Activated CD4-positive, alpha-beta memory T cell treated with anti-CD3 and anti-CD28 coated beads, Interleukin-2, amount 10 ng/mL, durations not matched to agents 7 days and 5 days (primary cell): ENCODE results near the gene NHLRC2. TPM values are rescaled to one million over a fixed set of nuclear protein-coding genes. Genes with fewer than 3 reads are reported as not detected.

Experiments used
- CTCF ChIA-PET: fragments of 350-600 bp; sonication (Branson Sonifier 250); formaldehyde crosslinking; loops from one replicate; lab custom pipeline; 2021; ENCODE audit warnings: antibody characterized with exemption, inconsistent platforms; lab: Charles Lee
- POLR2A ChIA-PET: fragments of 350-600 bp; sonication (Branson Sonifier 250); formaldehyde crosslinking; loops from one replicate; lab custom pipeline; 2021; ENCODE audit warnings: antibody characterized with exemption; lab: Charles Lee
- DNase-seq: peaks from one replicate; pipeline ENCODE4 v3.0.0-alpha.2; 2020
- H3K27ac Mint-ChIP-seq: one replicate; pipeline ENCODE4 v1.8.0; 2021; ENCODE audit warnings: mild to moderate bottlenecking, mixed read lengths
- H3K27me3 Mint-ChIP-seq: one replicate; pipeline ENCODE4 v1.8.0; 2021; ENCODE audit warnings: mixed read lengths
- H3K36me3 Mint-ChIP-seq: one replicate; pipeline ENCODE4 v1.8.0; 2021; ENCODE audit warnings: low read depth, mixed read lengths
- H3K4me1 Mint-ChIP-seq: one replicate; pipeline ENCODE4 v1.8.0; 2021; ENCODE audit warnings: mixed read lengths
- H3K4me3 Mint-ChIP-seq: one replicate; pipeline ENCODE4 v1.8.0; 2021; ENCODE audit warnings: mild to moderate bottlenecking, mixed read lengths
- H3K9me3 Mint-ChIP-seq: one replicate; pipeline ENCODE4 v1.8.0; 2021; ENCODE audit warnings: mixed read lengths
- total RNA-seq, 2 experiments: library from RNA; stranded (reverse); gene quantifications; one replicate each; pipeline ENCODE4 v1.2.3, GENCODE V29; 2021

The NHLRC2 gene
- total RNA-seq, 2 experiments from 2014 or later: 29.5 to 29.9 TPM

- no peak overlapping the region for H3K27ac Mint-ChIP-seq
- H3K9me3 Mint-ChIP-seq: peaks cover 9% of the 10 kb centered on the region
- no peak for DNase-seq
- H3K27me3 Mint-ChIP-seq: no peaks in the 10 kb centered on the region
- no peak overlapping the region for H3K4me3 Mint-ChIP-seq
- peaks cover 54% of the 10 kb centered on the region for H3K36me3 Mint-ChIP-seq
- POLR2A ChIA-PET: no interaction called here
- CTCF ChIA-PET: no interaction called here
- peaks cover 9% of the 10 kb centered on the region for H3K4me1 Mint-ChIP-seq
Observed at GRCh38 chr10:113867904-113868303, 13.4 kb downstream of the NHLRC2 start.

GRCh38 chr10:113869789-113870188, 15.3 kb downstream of the NHLRC2 start:
- ChIA-PET CTCF (interaction anchor here (0.6 kb wide), 1 partner anchor 362 kb away, joined by 5 read pairs; no protein-coding TSS in a partner anchor), POLR2A (no interaction called here)
- Mint-ChIP-seq H3K9me3 (peaks cover 5% of the 10 kb centered on the region), H3K36me3 (peaks cover 46% of the 10 kb centered on the region), H3K27ac (no peak overlapping the region), H3K4me1 (peaks cover 9% of the 10 kb centered on the region), H3K4me3 (no peak overlapping the region), H3K27me3 (no peaks in the 10 kb centered on the region)
- no peak for DNase-seq

GRCh38 chr10:113872139-113873030, 17.9 kb downstream of the NHLRC2 start:
- H3K27ac Mint-ChIP-seq: no peak overlapping the region
- H3K9me3 Mint-ChIP-seq: peaks cover 5% of the 10 kb centered on the region
- H3K4me3 Mint-ChIP-seq: no peak overlapping the region
- ChIA-PET CTCF (interaction anchor here (0.7 to 2.2 kb wide), 3 partner anchors 11 to 208 kb away, joined by 3 to 7 read pairs (median 5); no protein-coding TSS in a partner anchor), POLR2A (interaction anchor here (0.7 to 1.1 kb wide), 2 partner anchors 10 to 13 kb away, joined by 3 read pairs; no protein-coding TSS in a partner anchor)
- H3K36me3 Mint-ChIP-seq: peaks cover 49% of the 10 kb centered on the region
- no peaks in the 10 kb centered on the region for H3K27me3 Mint-ChIP-seq
- DNase-seq: no peak
- H3K4me1 Mint-ChIP-seq: peaks cover 4% of the 10 kb centered on the region

DNA sequence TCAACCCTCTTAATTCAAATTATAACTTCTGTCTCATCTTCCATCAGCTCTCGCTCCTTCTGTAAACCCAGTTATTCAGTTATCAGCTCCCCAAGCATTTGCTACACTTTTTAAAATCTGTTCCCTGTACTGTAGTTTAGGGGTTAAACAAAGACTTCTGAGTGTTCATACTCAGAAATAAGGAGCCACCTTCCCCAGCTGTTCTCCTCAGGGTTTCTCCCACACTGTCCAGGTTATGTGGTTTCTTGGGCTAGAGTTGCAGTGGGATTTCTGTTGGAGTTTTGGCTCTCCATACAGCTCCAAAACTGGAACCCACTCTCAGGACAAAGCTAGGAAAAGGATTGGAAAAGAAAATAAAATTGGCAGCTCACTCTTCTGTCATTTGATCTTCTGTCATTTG, 20.8 kb downstream of the NHLRC2 start:
- no peak overlapping the region for H3K27ac Mint-ChIP-seq

GRCh38 chr10:113876461-113876860, 22.0 kb downstream of the NHLRC2 start:
- no peak for DNase-seq
- Mint-ChIP-seq H3K36me3 (peaks cover 52% of the 10 kb centered on the region), H3K27me3 (no peaks in the 10 kb centered on the region), H3K4me1 (peaks cover 3% of the 10 kb centered on the region), H3K4me3 (no peak overlapping the region), H3K27ac (no peak overlapping the region), H3K9me3 (peaks cover 5% of the 10 kb centered on the region)
- ChIA-PET POLR2A (no interaction called here), CTCF (no interaction called here)

More for the DNA sequence above, 20.8 kb downstream of the NHLRC2 start:
- DNase-seq: no peak
- Mint-ChIP-seq H3K27me3 (no peaks in the 10 kb centered on the region), H3K4me1 (peaks cover 2% of the 10 kb centered on the region), H3K36me3 (peaks cover 49% of the 10 kb centered on the region), H3K9me3 (peaks cover 5% of the 10 kb centered on the region), H3K4me3 (no peak overlapping the region)
- ChIA-PET CTCF (no interaction called here), POLR2A (no interaction called here)

DNA sequence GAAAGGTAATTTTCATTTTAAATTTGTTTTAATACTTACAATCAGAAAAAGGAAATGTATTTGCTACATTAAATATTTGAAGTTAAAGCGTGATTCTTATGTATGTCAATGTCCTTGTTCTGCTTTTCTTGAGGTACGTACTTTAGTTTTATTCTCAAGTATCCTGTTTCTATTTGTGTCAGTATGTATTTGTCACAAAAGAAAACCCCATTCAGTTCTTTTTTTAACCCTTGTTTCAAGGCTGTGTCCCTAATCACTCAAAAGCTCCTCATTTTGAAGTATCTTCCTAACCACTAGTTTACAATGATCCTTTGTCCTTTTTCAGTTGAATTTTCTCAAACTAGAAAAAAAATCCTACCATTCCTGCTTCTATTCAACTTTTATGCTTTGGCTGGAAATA, 25.2 kb downstream of the NHLRC2 start:
- ChIA-PET POLR2A (no interaction called here), CTCF (no interaction called here)
- H3K9me3 Mint-ChIP-seq: no peaks in the 10 kb centered on the region
- DNase-seq: no peak
- H3K36me3 Mint-ChIP-seq: peaks cover 60% of the 10 kb centered on the region
- no peaks in the 10 kb centered on the region for H3K27me3 Mint-ChIP-seq
- H3K4me3 Mint-ChIP-seq: no peak overlapping the region
- H3K4me1 Mint-ChIP-seq: peaks cover 16% of the 10 kb centered on the region
- no peak overlapping the region for H3K27ac Mint-ChIP-seq

DNA sequence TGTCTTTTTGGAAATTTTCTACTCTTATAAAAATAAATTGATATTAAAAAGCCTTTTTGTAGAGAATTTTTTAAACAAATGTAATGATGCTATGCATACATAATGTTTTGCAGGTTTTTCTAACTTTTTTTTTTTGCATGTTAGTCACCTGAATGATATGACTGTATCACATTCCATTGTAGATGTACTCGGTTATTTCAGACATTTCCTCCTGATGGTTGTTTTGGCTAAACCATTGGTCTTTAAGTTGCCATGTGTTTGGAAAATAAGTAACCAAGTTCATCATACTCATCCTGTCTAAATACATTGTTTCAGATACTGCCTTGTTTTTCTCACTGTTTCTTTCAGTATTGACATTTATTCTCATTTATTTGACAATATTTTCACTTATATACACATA, 25.8 kb downstream of the NHLRC2 start:
- peaks cover 62% of the 10 kb centered on the region for H3K36me3 Mint-ChIP-seq
- ChIA-PET POLR2A (no interaction called here), CTCF (no interaction called here)
- H3K4me1 Mint-ChIP-seq: peaks cover 16% of the 10 kb centered on the region
- no peaks in the 10 kb centered on the region for H3K27me3 Mint-ChIP-seq
- H3K9me3 Mint-ChIP-seq: no peaks in the 10 kb centered on the region
- no peak overlapping the region for H3K4me3 Mint-ChIP-seq
- no peak overlapping the region for H3K27ac Mint-ChIP-seq
- no peak for DNase-seq

DNA sequence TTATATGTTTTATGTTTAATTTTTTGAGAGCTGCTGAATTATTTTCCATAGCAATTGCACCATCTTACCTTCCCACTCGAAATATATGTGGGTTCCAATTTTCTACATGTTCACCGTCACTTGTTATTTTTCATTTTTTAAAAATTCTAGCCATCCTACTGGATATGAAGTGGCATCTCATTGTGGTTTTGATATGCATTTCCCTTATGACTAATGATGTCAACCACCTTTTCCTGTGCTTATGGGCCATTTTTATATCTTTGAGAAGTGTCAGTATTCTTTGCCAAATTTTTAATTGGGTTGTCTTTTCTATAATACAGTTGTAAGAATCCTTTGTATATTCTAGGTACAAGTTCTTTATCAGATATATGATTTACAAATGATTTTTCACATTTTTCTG, 27.8 kb downstream of the NHLRC2 start:
- Mint-ChIP-seq H3K4me1 (peaks cover 14% of the 10 kb centered on the region), H3K36me3 (peaks cover 73% of the 10 kb centered on the region), H3K27me3 (no peaks in the 10 kb centered on the region), H3K9me3 (no peaks in the 10 kb centered on the region), H3K27ac (no peak overlapping the region), H3K4me3 (no peak overlapping the region)
- DNase-seq: no peak
- ChIA-PET CTCF (no interaction called here), POLR2A (interaction anchor here (1.4 kb wide), 1 partner anchor 9 kb away, joined by 3 read pairs; no protein-coding TSS in a partner anchor)

GRCh38 chr10:113889911-113890310, 35.5 kb downstream of the NHLRC2 start:
- Mint-ChIP-seq H3K9me3 (no peaks in the 10 kb centered on the region), H3K27me3 (no peaks in the 10 kb centered on the region), H3K27ac (no peak overlapping the region), H3K4me3 (no peak overlapping the region), H3K36me3 (peaks cover 39% of the 10 kb centered on the region), H3K4me1 (no peaks in the 10 kb centered on the region)
- CTCF ChIA-PET: no interaction called here
- POLR2A ChIA-PET: no interaction called here
- DNase-seq: no peak

DNA sequence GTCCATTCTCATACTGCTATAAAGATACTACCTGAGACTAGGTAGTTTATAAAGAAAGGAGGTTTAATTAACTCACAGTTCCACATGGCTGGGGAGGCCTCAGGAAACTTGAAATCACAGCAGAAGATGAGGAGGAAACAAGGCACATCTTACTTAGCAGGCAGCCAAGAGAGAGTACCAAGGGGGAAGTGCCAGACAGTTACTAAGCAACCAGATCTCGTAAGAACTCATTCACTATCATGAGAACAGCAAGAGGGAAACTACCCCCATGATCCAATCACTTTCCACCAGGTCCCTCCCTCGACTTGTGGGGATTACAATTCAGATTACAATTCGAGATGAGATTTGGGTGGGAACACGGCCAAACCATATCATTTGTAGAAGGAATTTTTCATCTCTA, 36.3 kb downstream of the NHLRC2 start:
- Mint-ChIP-seq H3K27ac (no peak overlapping the region), H3K9me3 (no peaks in the 10 kb centered on the region)
- CTCF ChIA-PET: no interaction called here

DNA sequence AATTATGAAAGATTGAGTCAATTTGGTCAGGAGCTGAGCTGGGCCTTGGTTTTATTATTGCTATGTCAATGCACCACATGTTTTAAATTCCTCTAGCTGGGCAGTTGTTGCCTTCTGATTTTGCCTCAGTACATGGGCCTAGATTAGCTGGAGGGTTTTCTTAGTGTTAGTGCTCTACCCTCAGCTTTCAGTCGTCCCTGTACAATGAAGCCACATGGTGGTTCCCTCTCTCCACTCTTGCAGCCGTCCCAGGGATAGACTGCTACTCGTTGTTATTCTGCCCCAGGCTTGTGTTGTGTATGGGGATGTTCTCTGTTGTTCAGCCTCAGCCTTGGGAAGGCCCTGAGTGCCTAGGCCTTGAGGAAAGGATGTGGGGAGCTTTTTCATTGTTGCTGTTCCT, 37.0 kb downstream of the NHLRC2 start:
- Mint-ChIP-seq H3K27me3 (no peaks in the 10 kb centered on the region), H3K4me3 (no peak overlapping the region), H3K36me3 (peaks cover 34% of the 10 kb centered on the region), H3K4me1 (no peaks in the 10 kb centered on the region), H3K27ac (no peak overlapping the region), H3K9me3 (no peaks in the 10 kb centered on the region)
- ChIA-PET POLR2A (no interaction called here), CTCF (no interaction called here)
- no peak for DNase-seq

More for the DNA sequence above, 36.3 kb downstream of the NHLRC2 start:
- Mint-ChIP-seq H3K4me3 (no peak overlapping the region), H3K27me3 (no peaks in the 10 kb centered on the region), H3K4me1 (no peaks in the 10 kb centered on the region), H3K36me3 (peaks cover 40% of the 10 kb centered on the region)
- POLR2A ChIA-PET: no interaction called here
- no peak for DNase-seq

GRCh38 chr10:113893570-113893969, 39.1 kb downstream of the NHLRC2 start:
- Mint-ChIP-seq H3K36me3 (peaks cover 31% of the 10 kb centered on the region), H3K9me3 (no peaks in the 10 kb centered on the region), H3K27me3 (no peaks in the 10 kb centered on the region), H3K4me3 (no peak overlapping the region), H3K27ac (no peak overlapping the region), H3K4me1 (no peaks in the 10 kb centered on the region)
- ChIA-PET POLR2A (no interaction called here), CTCF (no interaction called here)
- no peak for DNase-seq

GRCh38 chr10:113894581-113894980, 40.1 kb downstream of the NHLRC2 start:
- no peak for DNase-seq
- H3K9me3 Mint-ChIP-seq: no peaks in the 10 kb centered on the region
- peaks cover 37% of the 10 kb centered on the region for H3K36me3 Mint-ChIP-seq
- no peaks in the 10 kb centered on the region for H3K27me3 Mint-ChIP-seq
- no peak overlapping the region for H3K27ac Mint-ChIP-seq
- no peak overlapping the region for H3K4me3 Mint-ChIP-seq
- H3K4me1 Mint-ChIP-seq: no peaks in the 10 kb centered on the region
- CTCF ChIA-PET: no interaction called here
- POLR2A ChIA-PET: no interaction called here
